GM18907 (cell line): Measurements from ENCODE around the gene PRKAR1B.

Experiments
- ATAC-seq: cut with Tn5 transposase; IDR thresholded peaks from one replicate; pipeline ENCODE4 v1.9.1; 2021; ENCODE audit warnings: mild to moderate bottlenecking, moderate library complexity; ENCODE audit not compliant: unreplicated experiment

Gene PRKAR1B

GRCh38 chr7:725223-726005 is 1.7 kb downstream of the PRKAR1B start:
- ATAC-seq, result no peak

DNA sequence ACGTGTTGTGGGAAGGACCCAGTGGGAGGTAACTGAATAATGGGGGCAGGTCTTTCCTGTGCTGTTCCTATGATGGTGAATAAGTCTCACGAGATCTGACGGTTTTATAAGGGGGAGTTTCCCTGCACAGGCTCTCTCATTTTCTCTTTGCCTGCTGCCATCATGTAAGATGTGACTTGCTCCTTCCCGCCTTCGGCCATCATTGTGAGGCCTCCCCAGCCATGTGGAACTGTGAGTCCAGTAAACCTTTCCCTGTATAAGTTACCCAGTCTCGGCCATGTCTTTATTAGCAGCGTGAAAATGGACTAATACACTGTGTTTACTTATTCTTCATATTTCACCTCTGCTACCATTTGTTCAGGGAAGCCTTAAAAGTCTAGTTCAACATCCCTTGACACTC is 2.8 kb downstream of the PRKAR1B start:
- ATAC-seq, result no peak

DNA sequence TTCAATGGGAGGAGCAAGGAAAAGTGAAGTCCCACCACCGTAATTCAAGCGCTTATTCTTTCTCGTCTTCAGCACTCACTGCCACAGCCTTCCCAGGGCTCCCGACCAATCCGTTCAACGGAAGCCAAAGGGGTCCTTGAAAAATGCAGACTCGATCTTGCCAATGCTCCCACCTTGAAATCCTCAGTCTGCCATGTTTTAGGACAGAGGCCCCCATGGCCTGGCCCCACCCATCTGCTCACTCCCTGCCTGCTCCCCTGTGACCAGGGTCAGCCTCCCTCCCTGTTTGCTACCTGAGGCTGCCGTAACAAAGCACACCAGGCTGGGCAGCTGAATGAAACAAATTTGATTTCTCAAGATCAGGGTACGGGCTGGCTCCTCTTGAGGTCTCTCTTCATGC is 3.5 kb downstream of the PRKAR1B start:
- no peak for ATAC-seq

DNA sequence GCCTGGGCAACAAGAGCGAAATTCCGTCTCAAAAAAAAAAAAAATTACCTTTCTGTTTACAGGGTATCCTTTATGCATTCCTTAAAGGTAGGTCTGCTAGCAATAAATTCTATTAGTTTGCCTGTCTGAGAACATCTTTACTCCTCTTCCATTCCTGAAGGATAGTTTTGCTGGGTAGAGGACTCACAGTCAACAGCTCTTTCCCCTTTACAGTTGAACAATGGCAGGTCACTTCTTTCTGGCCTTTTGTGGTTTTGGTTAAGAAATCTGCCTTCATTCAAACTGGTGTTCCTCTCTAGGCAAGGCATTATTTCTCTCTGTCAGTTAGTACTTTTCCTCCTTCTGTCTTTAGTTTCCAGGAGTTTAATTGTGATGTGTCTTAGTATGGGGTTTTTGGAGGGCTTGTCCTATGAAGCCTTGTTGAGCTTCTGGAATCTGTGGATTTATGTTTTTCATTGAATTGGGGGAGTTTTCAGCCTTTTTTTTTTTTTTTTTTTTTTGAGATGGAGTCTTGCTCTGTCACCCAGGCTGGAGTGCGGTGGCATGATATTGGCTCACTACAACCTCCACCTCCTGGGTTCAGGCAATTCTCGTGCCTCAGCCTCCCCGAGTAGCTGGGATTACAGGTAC is 5.3 kb downstream of the PRKAR1B start:
- ATAC-seq, result no peak

DNA sequence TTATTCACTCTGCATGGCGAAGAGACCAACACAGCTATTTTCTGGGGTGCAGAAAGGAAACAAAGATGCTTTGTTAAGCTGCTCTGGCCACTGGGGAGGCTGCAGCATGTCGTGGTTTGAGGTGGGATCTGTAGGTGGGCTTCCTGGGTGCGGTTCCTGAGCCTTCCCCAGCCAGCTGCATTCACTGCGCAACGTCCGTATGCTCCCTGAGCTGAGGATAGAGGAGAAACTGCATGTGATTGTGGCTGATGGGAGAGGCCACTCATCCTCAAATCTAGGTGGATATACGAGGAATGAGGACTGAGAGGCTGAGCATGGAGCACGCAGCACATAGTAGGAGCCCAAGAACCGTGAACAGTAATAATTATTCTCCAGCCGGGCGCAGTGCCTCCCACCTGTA is 10.4 kb downstream of the PRKAR1B start:
- ATAC-seq, result no peak

DNA sequence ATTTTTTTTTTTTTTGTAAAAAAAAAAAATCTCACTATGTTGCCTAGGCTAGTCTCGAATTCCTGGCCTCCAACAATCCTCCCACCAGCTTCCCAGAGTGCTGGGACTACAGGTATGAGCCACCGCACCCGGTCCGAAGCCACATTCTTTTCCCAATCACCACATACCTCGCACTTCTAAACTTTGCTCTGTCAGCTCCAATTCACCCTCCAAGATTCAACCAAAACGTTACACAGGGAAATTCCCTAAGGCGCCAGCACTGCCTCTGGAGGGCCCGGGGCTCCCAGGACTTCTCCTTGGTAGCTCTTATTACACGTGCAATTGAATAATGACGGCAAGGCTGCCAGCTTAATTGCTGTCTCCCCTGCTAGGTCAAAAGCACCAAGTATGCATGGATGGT is 10.9 kb downstream of the PRKAR1B start:
- ATAC-seq, result no peak

DNA sequence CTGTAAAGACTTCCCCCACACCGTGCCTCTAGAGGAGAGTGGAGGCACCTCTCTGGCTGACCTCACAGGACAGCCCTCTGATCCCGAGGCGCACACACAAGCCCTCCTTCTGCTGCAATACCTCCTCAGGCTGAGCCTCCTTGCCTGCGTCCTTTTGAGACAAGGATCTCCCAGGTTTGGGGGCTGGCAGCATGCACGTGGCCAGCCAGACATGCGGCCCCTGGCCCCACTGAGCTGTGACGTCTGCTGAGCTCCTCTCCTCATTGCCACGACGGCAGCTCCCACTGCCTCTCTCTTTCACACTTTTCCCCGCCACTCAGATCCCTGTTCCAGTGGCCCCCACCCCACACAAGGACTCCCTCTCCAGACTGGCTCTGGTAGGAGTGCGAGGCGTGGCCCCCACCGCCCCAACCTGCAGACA is 12.8 kb downstream of the PRKAR1B start:
- ATAC-seq, result no peak

- no peak for ATAC-seq
These were observed 13.4 kb downstream of the PRKAR1B start for GRCh38 chr7:713488-714230.

- no peak for ATAC-seq
These were observed 14.0 kb downstream of the PRKAR1B start for GRCh38 chr7:713139-713457.

DNA sequence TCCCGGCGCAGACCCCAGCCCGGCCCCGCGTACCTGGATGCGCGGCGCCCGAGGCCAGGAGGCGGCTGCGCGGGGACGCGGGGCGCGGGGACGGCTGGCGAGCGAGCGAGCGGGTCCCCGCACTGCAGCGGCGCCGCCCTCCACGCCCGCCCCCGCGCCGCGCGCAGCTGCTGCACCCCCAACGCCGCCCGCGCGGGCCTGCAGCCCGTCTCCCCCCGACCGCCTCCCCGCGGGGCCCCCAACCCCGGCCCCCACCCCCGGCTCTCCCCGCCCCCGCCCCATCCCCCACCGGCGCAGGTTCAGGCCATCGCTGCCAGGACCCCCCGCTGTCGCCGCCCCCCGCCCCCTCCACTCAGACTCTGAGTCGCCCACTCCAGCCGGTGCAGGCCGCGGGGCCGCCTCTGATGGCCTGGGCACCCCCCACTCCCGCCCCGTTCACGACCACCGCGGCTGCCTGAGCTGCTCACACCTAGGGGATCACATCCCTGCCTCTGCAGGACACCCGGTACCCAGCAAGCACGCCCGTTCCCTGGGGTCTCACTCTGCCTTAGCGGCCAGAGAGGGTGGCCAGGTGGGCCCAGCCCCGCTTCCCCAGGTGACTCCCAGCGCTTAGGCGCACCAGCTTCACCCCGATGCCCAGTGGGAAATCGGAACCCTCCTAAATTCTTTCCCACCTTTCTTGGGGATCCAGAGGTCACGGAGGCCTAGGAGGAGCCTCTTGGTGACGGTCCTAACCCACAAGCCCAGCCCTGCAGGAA is 14.5 kb downstream of the PRKAR1B start:
- no peak for ATAC-seq

DNA sequence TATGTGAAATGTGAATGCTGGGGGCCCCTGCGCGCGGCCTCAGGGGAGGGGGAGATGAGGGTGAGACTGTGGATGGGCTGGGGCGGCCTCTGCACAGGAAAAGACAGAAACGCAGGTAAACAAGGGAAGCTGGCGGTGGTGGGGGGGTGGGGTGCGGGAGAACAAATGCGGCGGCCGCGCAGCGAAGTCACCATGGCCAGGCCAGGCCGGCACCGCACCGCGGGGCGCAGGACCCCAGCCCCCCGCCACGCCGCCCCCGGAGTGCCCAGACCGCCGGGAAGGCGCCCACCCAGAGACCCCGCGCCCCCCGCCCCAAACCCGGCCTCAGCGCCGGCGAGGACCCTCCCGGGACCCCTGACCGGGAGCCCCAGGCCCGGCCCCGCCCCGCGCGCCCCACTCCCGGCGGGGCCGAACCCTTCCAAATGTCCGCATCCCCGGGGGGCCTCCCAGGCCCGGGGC is 15.1 kb downstream of the PRKAR1B start:
- ATAC-seq, result no peak

- no peak for ATAC-seq
These were observed 15.8 kb downstream of the PRKAR1B start for GRCh38 chr7:711093-711921.

GRCh38 chr7:710161-710560 is 16.9 kb downstream of the PRKAR1B start:
- ATAC-seq, result no peak

- no peak for ATAC-seq
These were observed 19.6 kb downstream of the PRKAR1B start for GRCh38 chr7:707296-708000.

- no peak for ATAC-seq
These were observed 20.4 kb downstream of the PRKAR1B start for GRCh38 chr7:706721-707120.

GRCh38 chr7:703049-703448 is 24.0 kb downstream of the PRKAR1B start:
- no peak for ATAC-seq

- ATAC-seq, result no peak
These were observed 25.9 kb downstream of the PRKAR1B start for GRCh38 chr7:701086-701671.

- ATAC-seq, result no peak
These were observed 27.5 kb downstream of the PRKAR1B start for GRCh38 chr7:699476-700170.
